C4-2B (cell line): ENCODE results near the gene EIF2B2.

ENCODE experiments used
- CTCF ChIP-seq: fragments of 450-650 bp; conservative IDR thresholded peaks from 2 replicates; pipeline ENCODE4 v1.5.1; 2017; ENCODE audit warnings: mild to moderate bottlenecking
- ZFX ChIP-seq: fragments of 450-650 bp; IDR thresholded peaks from 2 replicates; pipeline ENCODE4 v1.6.1; 2017

- TF ChIP-seq CTCF (no peak), ZFX (no peak)
Measured at GRCh38 chr14:75054421-75054820, 51.7 kb downstream of the EIF2B2 start.
